ENCODE measurements around the gene VARS1. TPM values are rescaled to one million over a fixed set of nuclear protein-coding genes. Genes with fewer than 3 reads are reported as not detected.
"Not testable (repeated sequence)": the region's sequence is repeated elsewhere in the genome, so short reads cannot be mapped to it uniquely, and the experiment has no call there.

The VARS1 gene
- total RNA-seq, 2 donors from 2014 or later: 81.4 to 83.1 TPM

GRCh38 chr6:31827286-31828079 lies 31.9 kb upstream of the VARS1 start, which contains the start of gene HSPA1B:
HSPA1B (plus strand) TSS chr6:31827738; CDS start chr6:31827951, 213 bp downstream.
- Mint-ChIP-seq H3K9me3 (no peaks in the 10 kb centered on the region), H3K27me3 (ENCODE audit: insufficient read depth) (no peaks in the 10 kb centered on the region), H3K4me1 (peaks cover 32% of the 10 kb centered on the region), H3K36me3 (ENCODE audit: low read depth) (no peaks in the 10 kb centered on the region), H3K27ac (peak within 1 kb of the TSS; percentile 97), H3K4me3 (peak within 1 kb of the TSS; percentile 80)
- peak; percentile 100 for DNase-seq
- Histone ChIP-seq H3K4me3 (ENCODE audit: low read length) (peak within 1 kb of the TSS; percentile 83), H3K27me3 (ENCODE audit: control insufficient read depth, insufficient read depth, low read length, poor library complexity, severe bottlenecking) (no peaks in the 10 kb centered on the region), H3K36me3 (ENCODE audit: control insufficient read depth, insufficient read depth, low read length) (no peaks in the 10 kb centered on the region), H3K9me3 (ENCODE audit: control insufficient read depth, low read length) (no peaks in the 10 kb centered on the region), H3K27ac (ENCODE audit: low read depth, low read length) (peak within 1 kb of the TSS; percentile 74), H3K9ac (ENCODE audit: extremely low read depth, low read length, poor library complexity, severe bottlenecking) (peak within 1 kb of the TSS; percentile 59), H3K4me1 (ENCODE audit: control insufficient read depth, insufficient read depth, low read length) (no peaks in the 10 kb centered on the region)
- WGBS, 2 experiments (ENCODE audit: insufficient coverage in 1 of 2, insufficient read length in 1 of 2): 0% methylated on average over 30 to 50 of the region's 56 CpGs
- TF ChIP-seq CTCF (conservative IDR thresholded peaks at IDR 0.05): no peak

DNA sequence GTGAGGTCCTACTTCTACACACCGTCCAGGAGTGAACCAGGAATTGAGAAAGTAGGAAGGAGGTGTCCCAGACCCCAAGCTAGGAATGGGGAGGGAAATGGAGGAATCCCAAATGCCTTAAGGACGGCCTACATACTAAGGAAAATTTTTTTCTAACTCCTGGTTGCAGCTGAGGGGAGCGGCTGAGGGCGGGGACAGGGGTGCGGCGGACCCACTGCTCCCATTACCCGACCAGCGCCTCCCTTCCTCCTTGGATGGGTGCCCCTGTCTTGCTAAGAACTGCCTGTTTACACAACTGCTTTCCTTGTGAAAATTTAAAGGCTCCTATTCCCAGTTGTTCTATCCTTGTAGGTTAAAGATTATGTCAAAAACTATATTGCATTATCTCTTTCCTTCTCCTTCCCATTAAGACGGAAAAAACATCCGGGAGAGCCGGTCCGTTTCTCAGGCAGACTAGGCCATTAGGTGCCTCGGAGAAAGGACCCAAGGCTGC lies 31.3 kb upstream of the VARS1 start:
- Histone ChIP-seq H3K36me3 (ENCODE audit: control insufficient read depth, insufficient read depth, low read length) (no peaks in the 10 kb centered on the region), H3K9me3 (ENCODE audit: control insufficient read depth, low read length) (no peaks in the 10 kb centered on the region), H3K27me3 (ENCODE audit: control insufficient read depth, insufficient read depth, low read length, poor library complexity, severe bottlenecking) (no peaks in the 10 kb centered on the region), H3K9ac (ENCODE audit: extremely low read depth, low read length, poor library complexity, severe bottlenecking) (peak overlapping the region; percentile 50), H3K27ac (ENCODE audit: low read depth, low read length) (peak overlapping the region; percentile 74), H3K4me1 (ENCODE audit: control insufficient read depth, insufficient read depth, low read length) (no peaks in the 10 kb centered on the region), H3K4me3 (ENCODE audit: low read length) (peak overlapping the region; percentile 80)
- DNase-seq: peak; percentile 85
- peaks cover 34% of the 10 kb centered on the region for H3K4me1 Mint-ChIP-seq
- WGBS, 2 experiments (ENCODE audit: insufficient coverage in 1 of 2, insufficient read length in 1 of 2): 4 to 6% methylated on average over 13 of the region's 13 CpGs
- TF ChIP-seq CTCF (conservative IDR thresholded peaks at IDR 0.05): no peak
- no peaks in the 10 kb centered on the region for H3K9me3 Mint-ChIP-seq
- no peaks in the 10 kb centered on the region for H3K36me3 Mint-ChIP-seq (ENCODE audit: low read depth)
- no peaks in the 10 kb centered on the region for H3K27me3 Mint-ChIP-seq (ENCODE audit: insufficient read depth)
- peak overlapping the region; percentile 80 for H3K4me3 Mint-ChIP-seq
- H3K27ac Mint-ChIP-seq: peak overlapping the region; percentile 97

GRCh38 chr6:31825553-31825952 lies 30.0 kb upstream of the VARS1 start:
- Histone ChIP-seq H3K36me3 (ENCODE audit: control insufficient read depth, insufficient read depth, low read length) (no peaks in the 10 kb centered on the region), H3K27me3 (ENCODE audit: control insufficient read depth, insufficient read depth, low read length, poor library complexity, severe bottlenecking) (no peaks in the 10 kb centered on the region), H3K4me1 (ENCODE audit: control insufficient read depth, insufficient read depth, low read length) (no peaks in the 10 kb centered on the region), H3K9me3 (ENCODE audit: control insufficient read depth, low read length) (no peaks in the 10 kb centered on the region), H3K9ac (ENCODE audit: extremely low read depth, low read length, poor library complexity, severe bottlenecking) (peak overlapping the region; percentile 3), H3K27ac (ENCODE audit: low read depth, low read length) (no peak overlapping the region), H3K4me3 (ENCODE audit: low read length) (no peak overlapping the region)
- H3K27ac Mint-ChIP-seq: peak overlapping the region; percentile 97
- H3K27me3 Mint-ChIP-seq (ENCODE audit: insufficient read depth): no peaks in the 10 kb centered on the region
- TF ChIP-seq CTCF (conservative IDR thresholded peaks at IDR 0.05): no peak
- peak overlapping the region; percentile 80 for H3K4me3 Mint-ChIP-seq
- 82 to 85% methylated on average over 2 to 4 of the region's 4 CpGs for WGBS, 2 experiments (ENCODE audit: insufficient coverage in 1 of 2, insufficient read length in 1 of 2)
- no peaks in the 10 kb centered on the region for H3K9me3 Mint-ChIP-seq
- H3K36me3 Mint-ChIP-seq (ENCODE audit: low read depth): no peaks in the 10 kb centered on the region
- H3K4me1 Mint-ChIP-seq: peaks cover 37% of the 10 kb centered on the region
- no peak for DNase-seq

DNA sequence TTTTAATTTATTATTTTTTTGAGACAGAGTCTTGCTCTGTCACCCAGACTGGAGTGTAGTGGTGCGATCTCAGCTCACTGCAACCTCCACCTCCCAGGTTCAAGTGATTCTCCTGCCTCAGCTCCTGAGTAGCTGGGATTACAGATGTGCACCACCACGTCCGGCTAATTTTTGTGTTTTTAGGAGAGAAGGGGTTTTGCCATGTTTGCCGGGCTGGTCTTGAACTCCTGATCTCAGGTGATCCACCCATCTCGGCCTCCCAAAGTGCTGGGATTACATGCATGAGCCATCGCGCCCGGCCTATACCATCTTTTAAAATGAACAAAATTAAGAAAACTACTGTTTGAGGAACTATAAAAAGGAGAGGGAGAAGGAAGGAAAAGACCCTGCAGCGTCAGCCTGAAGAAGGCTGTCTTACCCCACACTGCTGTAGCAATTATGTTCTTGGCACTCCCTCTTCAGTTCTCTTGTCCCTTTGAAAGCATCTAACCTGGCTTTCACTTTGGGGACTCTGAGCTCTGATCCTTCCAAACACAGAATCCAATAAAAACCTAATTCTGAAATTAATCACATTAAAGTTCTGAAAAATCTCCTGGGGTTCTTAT lies 28.1 kb upstream of the VARS1 start:
- not testable (repeated sequence) for H3K4me3 ChIP-seq (ENCODE audit: low read length); DNase-seq; H3K27me3 Mint-ChIP-seq (ENCODE audit: insufficient read depth); H3K4me3 Mint-ChIP-seq; H3K27me3 ChIP-seq (ENCODE audit: control insufficient read depth, insufficient read depth, low read length, poor library complexity, severe bottlenecking); H3K36me3 Mint-ChIP-seq (ENCODE audit: low read depth); H3K9ac ChIP-seq (ENCODE audit: extremely low read depth, low read length, poor library complexity, severe bottlenecking); H3K4me1 ChIP-seq (ENCODE audit: control insufficient read depth, insufficient read depth, low read length); H3K27ac ChIP-seq (ENCODE audit: low read depth, low read length); H3K36me3 ChIP-seq (ENCODE audit: control insufficient read depth, insufficient read depth, low read length); H3K9me3 Mint-ChIP-seq; H3K9me3 ChIP-seq (ENCODE audit: control insufficient read depth, low read length)
- WGBS, 2 experiments (ENCODE audit: insufficient coverage in 1 of 2, insufficient read length in 1 of 2): 93 to 95% methylated on average over 3 to 6 of the region's 9 CpGs
- H3K4me1 Mint-ChIP-seq: peaks cover 41% of the 10 kb centered on the region
- peak overlapping the region; percentile 70 for H3K27ac Mint-ChIP-seq

Measured in endodermal cell (in vitro differentiated cells).